ENCODE data around the gene SMYD5. TPM values are rescaled to one million over a fixed set of nuclear protein-coding genes. Genes with fewer than 3 reads are reported as not detected.

Gene SMYD5
- total RNA-seq, 1 donor: 17.4 TPM

GRCh38 chr2:73223821-73224220, 9.8 kb downstream of the SMYD5 start:
- peak; percentile 57 for DNase-seq (ENCODE audit: insufficient read length, low spot score, missing footprints)
- peaks cover 8% of the 10 kb centered on the region for H3K79me2 ChIP-seq (ENCODE audit: insufficient read depth, low read length)
- no peak overlapping the region for H3K4me2 ChIP-seq (ENCODE audit: insufficient read depth, low read length)
- H3K9me3 ChIP-seq (ENCODE audit: low read depth, low read length): no peaks in the 10 kb centered on the region
- H3K27ac ChIP-seq (ENCODE audit: low read depth, low read length): no peak overlapping the region
- H2AFZ ChIP-seq (ENCODE audit: low read length): no peak overlapping the region
- H3K27me3 ChIP-seq (ENCODE audit: insufficient read depth, low read length): no peaks in the 10 kb centered on the region
- no peak overlapping the region for H3K4me3 ChIP-seq (ENCODE audit: insufficient read depth, low read length)
- TF ChIP-seq CTCF (IDR thresholded peaks at IDR 0.05; ENCODE audit: extremely low read depth, low read depth, low read length): no peak
- H3K4me1 ChIP-seq (ENCODE audit: insufficient read depth, low read length): no peaks in the 10 kb centered on the region
- H3K36me3 ChIP-seq (ENCODE audit: insufficient read depth, low read length): peaks cover 28% of the 10 kb centered on the region
- H4K20me1 ChIP-seq (ENCODE audit: insufficient read depth, low read length): no peaks in the 10 kb centered on the region

- Histone ChIP-seq H3K9me3 (ENCODE audit: low read depth, low read length) (no peaks in the 10 kb centered on the region), H3K36me3 (ENCODE audit: insufficient read depth, low read length) (peaks cover 27% of the 10 kb centered on the region), H2AFZ (ENCODE audit: low read length) (no peak overlapping the region), H3K4me2 (ENCODE audit: insufficient read depth, low read length) (no peak overlapping the region), H3K79me2 (ENCODE audit: insufficient read depth, low read length) (no peaks in the 10 kb centered on the region), H3K4me3 (ENCODE audit: insufficient read depth, low read length) (no peak overlapping the region), H3K27me3 (ENCODE audit: insufficient read depth, low read length) (no peaks in the 10 kb centered on the region), H3K4me1 (ENCODE audit: insufficient read depth, low read length) (no peaks in the 10 kb centered on the region), H4K20me1 (ENCODE audit: insufficient read depth, low read length) (no peaks in the 10 kb centered on the region), H3K27ac (ENCODE audit: low read depth, low read length) (no peak overlapping the region)
- peak; percentile 50 for DNase-seq (ENCODE audit: insufficient read length, low spot score, missing footprints)
- no peak for TF ChIP-seq CTCF (IDR thresholded peaks at IDR 0.05; ENCODE audit: extremely low read depth, low read depth, low read length)
Measured at GRCh38 chr2:73225513-73226360, 11.7 kb downstream of the SMYD5 start.

GRCh38 chr2:73227086-73227485, 13.0 kb downstream of the SMYD5 start:
- Histone ChIP-seq H3K27ac (ENCODE audit: low read depth, low read length) (no peak overlapping the region), H3K4me3 (ENCODE audit: insufficient read depth, low read length) (no peak overlapping the region), H2AFZ (ENCODE audit: low read length) (no peak overlapping the region), H4K20me1 (ENCODE audit: insufficient read depth, low read length) (no peaks in the 10 kb centered on the region), H3K27me3 (ENCODE audit: insufficient read depth, low read length) (no peaks in the 10 kb centered on the region), H3K9me3 (ENCODE audit: low read depth, low read length) (no peaks in the 10 kb centered on the region), H3K36me3 (ENCODE audit: insufficient read depth, low read length) (peaks cover 19% of the 10 kb centered on the region), H3K4me2 (ENCODE audit: insufficient read depth, low read length) (no peak overlapping the region), H3K79me2 (ENCODE audit: insufficient read depth, low read length) (no peaks in the 10 kb centered on the region), H3K4me1 (ENCODE audit: insufficient read depth, low read length) (no peaks in the 10 kb centered on the region)
- TF ChIP-seq CTCF (IDR thresholded peaks at IDR 0.05; ENCODE audit: extremely low read depth, low read depth, low read length): no peak
- peak; percentile 32 for DNase-seq (ENCODE audit: insufficient read length, low spot score, missing footprints)

- Histone ChIP-seq H3K4me1 (ENCODE audit: insufficient read depth, low read length) (peaks cover 8% of the 10 kb centered on the region), H3K9me3 (ENCODE audit: low read depth, low read length) (no peaks in the 10 kb centered on the region), H3K4me2 (ENCODE audit: insufficient read depth, low read length) (no peak overlapping the region), H3K27me3 (ENCODE audit: insufficient read depth, low read length) (no peaks in the 10 kb centered on the region), H4K20me1 (ENCODE audit: insufficient read depth, low read length) (no peaks in the 10 kb centered on the region), H3K36me3 (ENCODE audit: insufficient read depth, low read length) (peaks cover 15% of the 10 kb centered on the region), H3K79me2 (ENCODE audit: insufficient read depth, low read length) (peaks cover 7% of the 10 kb centered on the region), H2AFZ (ENCODE audit: low read length) (no peak overlapping the region), H3K27ac (ENCODE audit: low read depth, low read length) (no peak overlapping the region), H3K4me3 (ENCODE audit: insufficient read depth, low read length) (no peak overlapping the region)
- no peak for DNase-seq (ENCODE audit: insufficient read length, low spot score, missing footprints)
- TF ChIP-seq CTCF (IDR thresholded peaks at IDR 0.05; ENCODE audit: extremely low read depth, low read depth, low read length): no peak
Measured at GRCh38 chr2:73228631-73229030, 14.6 kb downstream of the SMYD5 start.
